KOPT-K1 (cell line): ENCODE data around the gene PRR12.

Experiments
- H3K27ac ChIP-seq: fragments of 200-600 bp; sonication (generic); 2 replicates; pipeline ENCODE4 v1.5.1; 2016; ENCODE audit warnings: antibody characterized with exemption, mild to moderate bottlenecking, low read depth, low read length; ENCODE audit not compliant: poor library complexity, severe bottlenecking
- H3K36me3 ChIP-seq: fragments of 200-600 bp; sonication (generic); 2 replicates; pipeline ENCODE4 v1.5.1; 2017; ENCODE audit warnings: antibody characterized with exemption, mild to moderate bottlenecking, low read length, moderate library complexity; ENCODE audit not compliant: insufficient read depth
- H3K9me3 ChIP-seq: fragments of 200-600 bp; sonication (generic); 2 replicates; pipeline ENCODE4 v1.5.1; 2017; ENCODE audit warnings: antibody characterized with exemption, low read length, mild to moderate bottlenecking; ENCODE audit not compliant: insufficient read depth, poor library complexity, severe bottlenecking

Gene PRR12

DNA sequence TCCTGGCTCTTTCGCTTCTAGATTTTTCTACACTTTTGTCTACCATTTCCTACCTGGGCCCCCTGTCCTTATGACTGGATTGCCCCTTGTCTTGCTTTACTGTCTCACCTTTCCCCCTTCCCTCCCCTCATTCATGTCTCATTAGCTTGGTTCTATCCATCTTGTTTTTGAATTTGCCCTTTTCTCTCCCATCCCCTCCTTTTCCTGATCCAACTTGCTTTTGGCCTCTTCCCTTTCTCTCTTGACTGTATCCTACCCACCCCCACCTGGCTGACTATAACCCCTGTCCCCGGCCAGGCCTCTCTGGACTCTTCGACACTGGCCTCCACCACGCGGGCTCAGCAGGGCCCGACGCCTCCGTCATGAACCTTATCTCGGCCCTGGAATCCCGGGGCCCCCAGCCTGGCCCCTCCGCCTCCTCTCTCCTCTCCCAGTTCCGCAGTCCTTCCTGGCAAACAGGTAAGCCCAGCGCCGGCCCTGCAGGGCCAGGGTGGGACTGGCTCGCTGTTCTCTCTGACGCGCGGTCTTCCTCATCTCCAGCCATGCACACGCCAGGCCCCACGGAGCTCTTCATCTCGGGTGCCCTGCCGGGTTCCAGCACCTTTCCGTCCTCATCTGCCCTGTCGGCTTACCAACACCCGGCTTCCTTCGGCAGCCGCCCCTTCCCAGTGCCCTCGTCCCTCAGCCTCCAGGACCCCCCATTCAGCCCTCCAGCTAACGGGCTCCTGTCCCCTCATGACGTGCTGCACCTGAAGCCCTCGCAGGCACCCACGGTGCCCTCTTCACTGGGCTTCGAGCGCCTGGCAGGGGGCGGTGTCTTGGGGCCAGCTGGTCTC lies 3.4 kb downstream of the PRR12 start:
- no peaks in the 10 kb centered on the region for H3K9me3 ChIP-seq
- no peak overlapping the region for H3K27ac ChIP-seq
- H3K36me3 ChIP-seq: peaks cover 58% of the 10 kb centered on the region

DNA sequence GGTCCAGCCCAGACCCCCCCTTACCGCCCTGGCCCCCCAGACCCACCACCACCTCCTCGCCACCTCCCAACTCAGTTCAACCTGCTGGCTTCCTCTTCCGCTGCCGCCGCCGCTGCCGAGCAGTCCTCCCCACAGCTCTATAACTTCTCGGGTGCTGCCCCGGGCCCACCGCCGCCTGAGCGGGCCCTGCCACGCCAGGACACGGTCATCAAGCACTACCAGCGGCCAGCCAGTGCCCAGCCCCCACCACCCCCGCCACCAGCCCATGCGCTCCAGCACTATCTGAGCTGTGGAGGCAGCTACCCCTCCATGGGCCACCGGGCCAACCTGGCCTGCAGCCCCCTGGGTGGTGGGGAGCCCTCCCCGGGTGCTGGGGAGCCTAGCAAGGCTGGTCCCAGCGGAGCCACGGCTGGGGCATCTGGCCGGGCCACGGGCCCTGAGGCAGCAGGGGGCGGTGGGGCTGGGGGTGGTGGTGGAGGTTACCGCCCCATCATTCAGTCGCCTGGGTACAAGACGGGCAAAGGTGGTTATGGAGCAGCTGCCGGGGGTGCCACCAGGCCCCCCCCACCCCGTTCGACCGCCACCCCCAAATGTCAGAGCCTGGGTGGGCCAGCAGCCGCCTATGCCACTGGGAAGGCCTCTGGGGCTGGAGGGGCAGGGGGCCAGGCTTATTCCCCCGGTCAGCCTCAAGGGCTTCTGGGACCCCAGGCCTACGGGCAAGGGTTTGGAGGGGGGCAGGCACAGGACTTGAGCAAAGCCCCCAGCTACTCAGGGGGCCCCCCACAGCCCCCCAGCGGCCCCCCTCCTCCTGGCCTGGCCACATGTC lies 4.2 kb downstream of the PRR12 start:
- H3K27ac ChIP-seq: no peak overlapping the region
- H3K9me3 ChIP-seq: no peaks in the 10 kb centered on the region
- H3K36me3 ChIP-seq: peaks cover 67% of the 10 kb centered on the region

DNA sequence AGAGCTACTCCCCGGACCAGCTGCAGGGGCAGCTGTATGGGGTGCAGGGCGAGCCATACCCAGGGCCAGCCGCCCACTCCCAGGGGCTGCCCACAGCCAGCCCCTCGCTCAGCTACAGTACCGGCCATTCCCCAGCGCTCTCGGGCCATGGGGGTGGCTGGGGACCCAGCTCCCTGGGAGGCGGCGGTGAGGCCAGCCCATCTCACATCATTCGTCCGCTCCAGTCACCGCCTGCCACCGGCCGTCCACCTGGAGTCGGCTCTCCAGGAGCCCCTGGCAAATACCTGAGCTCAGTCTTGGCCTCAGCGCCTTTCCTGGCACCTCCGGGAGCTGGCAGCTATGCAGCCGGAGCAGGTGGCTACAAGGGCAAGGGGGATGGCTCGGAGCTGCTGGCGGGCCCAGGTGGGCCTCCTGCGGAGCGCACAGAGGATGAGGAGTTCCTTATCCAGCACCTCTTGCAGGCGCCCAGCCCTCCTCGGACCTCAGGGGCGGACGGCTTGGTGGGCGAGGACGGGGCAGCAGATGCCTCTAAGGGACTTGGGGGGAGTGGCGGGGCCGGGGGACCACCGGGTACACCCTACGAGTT lies 4.9 kb downstream of the PRR12 start:
- no peaks in the 10 kb centered on the region for H3K9me3 ChIP-seq
- H3K27ac ChIP-seq: no peak overlapping the region
- peaks cover 74% of the 10 kb centered on the region for H3K36me3 ChIP-seq

DNA sequence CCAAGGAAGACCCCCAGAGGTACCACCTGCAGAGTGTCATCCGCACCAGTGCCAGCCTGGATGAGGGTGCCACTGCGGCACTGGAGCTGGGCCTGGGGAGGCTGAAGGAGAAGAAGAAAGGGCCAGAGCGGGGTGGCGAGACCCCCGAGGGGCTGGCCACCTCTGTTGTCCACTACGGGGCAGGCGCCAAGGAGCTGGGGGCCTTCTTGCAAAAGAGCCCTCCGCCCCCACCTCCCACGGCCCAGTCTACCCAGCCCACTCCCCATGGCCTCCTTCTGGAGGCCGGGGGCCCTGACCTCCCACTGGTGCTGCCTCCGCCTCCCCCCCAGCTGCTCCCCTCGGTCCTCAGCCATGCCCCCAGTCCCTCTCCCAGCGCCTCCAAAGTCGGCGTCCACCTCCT lies 5.4 kb downstream of the PRR12 start:
- H3K36me3 ChIP-seq: peaks cover 79% of the 10 kb centered on the region
- H3K27ac ChIP-seq: no peak overlapping the region
- no peaks in the 10 kb centered on the region for H3K9me3 ChIP-seq

DNA sequence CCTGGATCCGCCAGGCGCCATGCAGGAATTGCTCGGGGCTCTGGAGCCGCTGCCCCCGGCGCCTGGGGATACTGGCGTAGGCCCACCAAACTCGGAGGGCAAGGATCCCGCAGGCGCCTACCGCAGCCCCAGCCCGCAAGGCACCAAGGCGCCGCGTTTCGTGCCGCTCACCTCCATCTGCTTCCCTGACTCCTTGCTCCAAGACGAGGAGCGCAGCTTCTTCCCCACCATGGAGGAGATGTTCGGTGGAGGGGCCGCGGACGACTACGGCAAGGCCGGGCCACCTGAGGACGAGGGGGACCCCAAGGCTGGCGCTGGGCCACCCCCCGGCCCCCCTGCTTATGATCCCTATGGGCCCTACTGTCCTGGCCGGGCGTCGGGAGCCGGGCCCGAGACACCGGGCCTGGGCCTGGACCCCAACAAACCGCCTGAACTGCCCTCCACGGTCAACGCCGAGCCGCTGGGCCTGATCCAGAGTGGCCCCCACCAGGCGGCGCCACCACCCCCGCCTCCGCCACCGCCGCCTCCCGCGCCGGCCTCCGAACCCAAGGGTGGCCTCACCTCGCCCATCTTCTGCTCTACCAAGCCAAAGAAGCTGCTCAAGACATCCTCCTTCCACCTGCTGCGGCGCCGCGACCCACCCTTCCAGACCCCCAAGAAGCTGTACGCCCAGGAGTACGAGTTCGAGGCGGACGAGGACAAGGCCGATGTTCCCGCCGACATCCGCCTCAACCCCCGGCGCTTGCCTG lies 6.1 kb downstream of the PRR12 start:
- H3K27ac ChIP-seq: no peak overlapping the region
- H3K9me3 ChIP-seq: no peaks in the 10 kb centered on the region
- peaks cover 86% of the 10 kb centered on the region for H3K36me3 ChIP-seq

DNA sequence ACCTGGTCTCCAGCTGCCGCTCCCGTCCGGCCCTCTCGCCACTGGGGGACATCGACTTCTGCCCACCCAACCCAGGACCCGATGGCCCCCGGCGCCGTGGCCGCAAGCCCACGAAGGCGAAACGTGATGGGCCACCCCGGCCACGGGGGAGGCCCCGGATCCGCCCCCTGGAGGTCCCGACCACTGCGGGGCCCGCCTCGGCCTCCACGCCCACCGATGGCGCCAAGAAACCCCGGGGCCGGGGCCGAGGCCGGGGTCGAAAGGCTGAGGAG lies 6.7 kb downstream of the PRR12 start:
- H3K36me3 ChIP-seq: peaks cover 91% of the 10 kb centered on the region

GRCh38 chr19:49599378-49600295 lies 8.7 kb downstream of the PRR12 start:
- no peak overlapping the region for H3K27ac ChIP-seq
- no peaks in the 10 kb centered on the region for H3K9me3 ChIP-seq
- H3K36me3 ChIP-seq: peaks cover 98% of the 10 kb centered on the region

More for the DNA sequence above, 6.7 kb downstream of the PRR12 start:
- no peak overlapping the region for H3K27ac ChIP-seq
- no peaks in the 10 kb centered on the region for H3K9me3 ChIP-seq

DNA sequence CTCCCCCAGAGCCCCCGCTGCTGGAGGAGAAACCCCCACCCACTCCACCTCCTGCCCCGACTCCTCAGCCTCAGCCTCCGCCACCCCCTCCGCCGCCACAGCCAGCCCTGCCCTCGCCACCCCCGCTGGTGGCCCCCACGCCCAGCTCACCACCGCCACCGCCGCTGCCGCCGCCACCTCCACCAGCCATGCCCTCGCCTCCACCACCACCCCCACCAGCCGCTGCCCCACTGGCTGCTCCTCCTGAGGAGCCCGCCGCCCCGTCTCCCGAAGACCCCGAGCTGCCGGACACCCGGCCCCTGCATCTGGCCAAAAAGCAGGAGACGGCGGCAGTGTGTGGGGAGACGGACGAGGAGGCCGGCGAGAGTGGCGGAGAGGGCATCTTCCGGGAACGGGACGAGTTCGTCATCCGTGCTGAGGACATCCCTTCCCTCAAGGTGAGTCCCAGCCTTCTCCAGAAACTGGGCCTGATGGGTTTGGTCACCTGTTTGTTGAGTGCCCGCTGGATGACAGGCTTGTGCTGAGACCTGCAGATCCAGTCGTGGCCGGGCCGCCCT lies 10.6 kb downstream of the PRR12 start:
- no peak overlapping the region for H3K27ac ChIP-seq
- no peaks in the 10 kb centered on the region for H3K9me3 ChIP-seq
- H3K36me3 ChIP-seq: peaks cover 97% of the 10 kb centered on the region

GRCh38 chr19:49602806-49603205 lies 11.8 kb downstream of the PRR12 start:
- Histone ChIP-seq H3K9me3 (no peaks in the 10 kb centered on the region), H3K36me3 (peaks cover 97% of the 10 kb centered on the region), H3K27ac (no peak overlapping the region)

GRCh38 chr19:49605605-49606004 lies 14.6 kb downstream of the PRR12 start:
- Histone ChIP-seq H3K27ac (no peak overlapping the region), H3K9me3 (no peaks in the 10 kb centered on the region), H3K36me3 (peaks cover 97% of the 10 kb centered on the region)

- Histone ChIP-seq H3K27ac (no peak overlapping the region), H3K36me3 (peaks cover 93% of the 10 kb centered on the region), H3K9me3 (no peaks in the 10 kb centered on the region)
These were observed 18.6 kb downstream of the PRR12 start for GRCh38 chr19:49609499-49610092.

GRCh38 chr19:49613374-49613773 lies 22.4 kb downstream of the PRR12 start:
- peaks cover 95% of the 10 kb centered on the region for H3K36me3 ChIP-seq
- H3K9me3 ChIP-seq: peaks cover 7% of the 10 kb centered on the region
- no peak overlapping the region for H3K27ac ChIP-seq

- Histone ChIP-seq H3K27ac (no peak overlapping the region), H3K36me3 (peaks cover 94% of the 10 kb centered on the region)
These were observed 23.3 kb downstream of the PRR12 start for GRCh38 chr19:49614096-49614833.

More at GRCh38 chr19:49614096-49614833, 23.3 kb downstream of the PRR12 start:
- peaks cover 7% of the 10 kb centered on the region for H3K9me3 ChIP-seq
